GM18867 (cell line): ENCODE data around the gene HOXD13.

Experiments
- ATAC-seq: cut with Tn5 transposase; IDR thresholded peaks from one replicate; pipeline ENCODE4 v1.9.1; 2021; ENCODE audit warnings: mild to moderate bottlenecking, moderate library complexity; ENCODE audit not compliant: unreplicated experiment

The HOXD13 gene

GRCh38 chr2:176093145-176093897 is 800 bp downstream of the HOXD13 start:
- no peak for ATAC-seq

DNA sequence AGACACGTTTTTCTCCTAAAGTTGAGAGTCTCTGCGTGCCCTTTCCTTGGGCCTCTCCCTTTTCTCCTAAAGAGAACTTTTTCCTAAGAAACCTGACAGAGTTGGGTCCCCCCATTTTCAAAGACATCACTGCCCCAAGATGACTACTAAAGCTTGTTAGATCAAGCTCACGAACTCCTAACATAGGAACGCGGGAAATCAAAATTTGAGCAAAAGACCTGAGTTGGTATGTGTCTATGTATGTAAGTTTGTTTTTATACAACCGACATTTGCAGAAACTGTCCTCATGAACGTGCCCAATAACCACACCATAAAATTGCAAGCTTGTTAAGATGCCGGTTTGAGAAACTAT is 1.4 kb downstream of the HOXD13 start:
- no peak for ATAC-seq

- no peak for ATAC-seq
These were observed 1.8 kb downstream of the HOXD13 start for GRCh38 chr2:176094349-176094748.

GRCh38 chr2:176095421-176095820 is 2.9 kb downstream of the HOXD13 start:
- ATAC-seq, result no peak

- ATAC-seq, result no peak
These were observed 3.9 kb downstream of the HOXD13 start for GRCh38 chr2:176096243-176096985.

DNA sequence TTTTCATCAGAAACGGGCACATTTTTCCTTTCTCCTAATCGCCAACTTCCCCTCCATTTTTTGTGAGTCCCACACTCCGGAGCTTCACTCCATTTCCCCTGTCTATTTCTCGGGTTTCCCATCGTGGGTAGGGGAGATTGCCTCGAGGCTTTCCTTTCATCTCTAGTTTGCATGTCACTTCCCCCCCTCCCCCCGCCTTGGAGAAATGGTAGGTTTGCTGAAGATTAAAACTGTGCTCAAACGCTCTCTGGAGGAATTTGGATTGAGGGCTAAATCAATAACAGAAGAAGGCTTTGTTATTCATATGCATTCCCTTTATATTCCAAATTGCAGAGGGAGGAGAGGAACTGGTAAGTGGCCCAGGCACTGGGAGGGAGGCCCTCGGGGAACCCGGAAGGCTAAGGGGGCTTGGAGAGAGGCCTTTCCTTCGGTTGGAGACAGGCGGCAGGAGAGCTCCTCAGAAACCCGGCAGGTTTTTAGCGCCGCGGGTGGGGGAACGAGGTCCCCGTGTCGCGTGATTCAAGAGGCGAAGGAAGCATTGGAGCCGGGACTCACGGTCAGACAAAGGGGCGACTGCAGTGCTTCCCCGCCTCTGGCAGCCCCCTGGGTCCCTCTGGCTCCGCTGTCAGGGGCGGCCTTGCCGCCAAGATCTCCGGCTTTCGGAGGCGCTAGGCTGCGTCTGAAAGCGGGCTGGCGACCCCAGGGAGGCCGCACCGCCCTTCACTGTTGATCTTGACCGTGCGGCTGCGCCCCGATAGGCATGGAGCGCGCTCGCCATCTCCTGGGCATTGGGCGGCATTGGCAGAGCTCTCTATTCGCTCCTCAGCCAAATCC is 4.7 kb downstream of the HOXD13 start:
- peak; percentile 97 for ATAC-seq

DNA sequence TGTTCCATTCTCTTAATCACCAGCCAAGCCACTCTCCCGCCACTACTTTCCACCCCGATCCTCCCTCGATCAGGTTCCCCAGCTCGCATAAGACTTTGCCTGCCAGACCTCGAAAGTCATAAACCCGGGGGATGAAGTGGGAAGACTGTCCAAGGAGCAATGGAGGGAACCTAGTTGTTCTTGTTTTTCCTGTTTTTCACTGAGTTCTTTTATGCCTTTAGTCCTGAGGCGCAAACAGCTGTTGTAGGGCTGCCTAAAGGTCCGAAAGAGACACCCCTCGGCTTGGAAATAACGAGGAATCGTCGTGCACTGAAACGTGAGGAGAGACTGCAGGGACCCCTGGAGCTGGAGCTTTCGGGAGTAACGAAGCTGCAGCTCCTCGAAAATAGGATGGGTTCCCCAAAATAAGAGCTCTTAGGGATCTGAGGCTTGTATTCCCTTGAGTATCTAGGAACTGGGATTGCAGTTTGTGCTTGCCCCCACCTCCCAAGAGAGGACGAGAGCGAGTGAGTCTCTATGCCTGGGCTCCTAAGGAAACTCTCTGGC is 5.4 kb downstream of the HOXD13 start:
- ATAC-seq, result no peak

- ATAC-seq, result no peak
These were observed 6.0 kb downstream of the HOXD13 start for GRCh38 chr2:176098366-176099158.

- no peak for ATAC-seq
These were observed 6.7 kb downstream of the HOXD13 start for GRCh38 chr2:176099159-176099727.

DNA sequence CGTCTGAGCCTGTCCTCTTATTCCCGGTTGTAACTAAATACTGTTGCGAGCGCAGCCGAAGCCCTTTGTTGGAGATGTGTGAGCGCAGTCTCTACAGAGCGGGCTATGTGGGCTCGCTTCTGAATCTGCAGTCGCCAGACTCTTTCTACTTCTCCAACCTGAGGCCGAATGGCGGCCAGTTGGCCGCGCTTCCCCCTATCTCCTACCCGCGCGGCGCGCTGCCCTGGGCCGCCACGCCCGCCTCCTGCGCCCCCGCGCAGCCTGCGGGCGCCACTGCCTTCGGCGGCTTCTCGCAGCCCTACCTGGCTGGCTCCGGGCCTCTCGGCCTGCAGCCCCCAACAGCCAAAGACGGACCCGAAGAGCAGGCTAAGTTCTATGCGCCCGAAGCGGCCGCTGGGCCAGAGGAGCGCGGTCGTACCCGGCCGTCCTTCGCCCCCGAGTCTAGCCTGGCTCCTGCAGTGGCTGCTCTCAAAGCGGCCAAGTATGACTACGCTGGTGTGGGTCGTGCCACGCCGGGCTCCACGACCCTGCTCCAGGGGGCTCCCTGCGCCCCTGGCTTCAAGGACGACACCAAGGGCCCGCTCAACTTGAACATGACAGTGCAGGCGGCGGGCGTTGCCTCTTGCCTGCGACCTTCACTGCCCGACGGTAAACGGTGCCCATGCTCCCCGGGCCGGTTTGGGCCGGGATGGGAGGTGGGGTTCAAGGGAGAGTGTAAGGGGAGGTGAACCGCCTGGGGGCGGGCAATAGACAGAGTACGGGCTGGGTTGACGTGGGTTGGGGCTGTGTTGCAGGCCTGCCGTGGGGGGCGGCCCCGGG is 7.4 kb downstream of the HOXD13 start, which contains the start of gene HOXD12:
Gene HOXD12 (plus strand): TSS at position 68 of the 819 bp plus-strand sequence. CDS start 7 bp downstream, at position 75.
- ATAC-seq, result no peak

DNA sequence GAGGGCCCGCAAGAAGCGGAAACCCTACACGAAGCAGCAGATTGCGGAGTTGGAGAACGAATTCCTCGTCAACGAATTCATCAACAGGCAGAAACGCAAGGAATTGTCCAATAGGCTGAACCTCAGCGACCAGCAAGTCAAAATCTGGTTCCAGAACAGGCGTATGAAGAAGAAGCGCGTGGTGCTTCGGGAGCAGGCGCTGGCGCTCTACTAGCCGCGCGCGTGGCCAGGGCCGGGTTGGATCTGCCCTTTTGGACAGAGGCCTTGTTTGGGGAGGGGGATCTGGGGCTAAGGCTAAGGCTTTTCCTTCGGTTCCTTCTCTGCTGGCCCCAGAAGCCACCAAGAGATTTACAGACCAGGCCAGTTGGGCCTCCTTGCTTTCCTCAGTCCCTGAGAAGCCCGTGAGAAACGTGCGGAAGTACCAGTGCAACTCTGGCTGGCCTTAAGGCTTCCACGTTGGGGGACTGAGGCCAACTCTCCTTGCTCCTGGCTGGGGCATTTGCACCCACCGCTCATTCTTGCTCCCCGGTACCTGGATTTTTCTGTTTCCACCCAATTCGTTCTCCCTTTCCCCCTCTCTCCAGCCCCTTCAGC is 8.1 kb downstream of the HOXD13 start:
- no peak for ATAC-seq

DNA sequence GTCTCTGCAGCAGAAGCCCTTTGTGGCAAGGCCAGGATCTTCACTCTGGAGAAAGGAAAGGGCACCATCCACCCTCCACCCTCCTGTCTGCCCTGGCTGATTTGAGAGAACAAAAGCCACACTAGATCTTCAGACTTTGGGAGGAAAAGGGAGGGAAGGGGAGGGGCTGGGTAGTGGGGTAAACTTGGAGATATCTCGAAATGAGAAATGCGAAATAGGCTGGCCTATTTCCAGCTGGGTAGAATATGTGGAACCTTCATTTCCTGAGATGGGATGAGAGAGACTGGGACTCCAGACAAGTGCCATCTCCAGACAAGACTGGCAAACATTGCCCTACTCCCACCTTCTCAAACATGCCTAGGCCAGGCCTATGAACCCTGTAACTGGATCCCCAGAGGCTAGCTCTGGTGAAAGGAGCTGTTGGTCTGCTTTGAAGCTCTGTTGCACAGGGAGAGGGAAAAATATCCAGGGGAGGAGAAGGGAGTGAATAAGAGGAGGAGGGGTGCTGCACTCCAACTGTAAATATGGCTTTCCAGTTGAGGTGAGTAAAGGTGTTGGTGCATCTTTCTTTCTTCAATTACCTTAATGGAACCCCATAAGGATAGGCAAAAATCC is 8.8 kb downstream of the HOXD13 start:
- no peak for ATAC-seq

- no peak for ATAC-seq
These were observed 9.3 kb downstream of the HOXD13 start for GRCh38 chr2:176101842-176102241.

DNA sequence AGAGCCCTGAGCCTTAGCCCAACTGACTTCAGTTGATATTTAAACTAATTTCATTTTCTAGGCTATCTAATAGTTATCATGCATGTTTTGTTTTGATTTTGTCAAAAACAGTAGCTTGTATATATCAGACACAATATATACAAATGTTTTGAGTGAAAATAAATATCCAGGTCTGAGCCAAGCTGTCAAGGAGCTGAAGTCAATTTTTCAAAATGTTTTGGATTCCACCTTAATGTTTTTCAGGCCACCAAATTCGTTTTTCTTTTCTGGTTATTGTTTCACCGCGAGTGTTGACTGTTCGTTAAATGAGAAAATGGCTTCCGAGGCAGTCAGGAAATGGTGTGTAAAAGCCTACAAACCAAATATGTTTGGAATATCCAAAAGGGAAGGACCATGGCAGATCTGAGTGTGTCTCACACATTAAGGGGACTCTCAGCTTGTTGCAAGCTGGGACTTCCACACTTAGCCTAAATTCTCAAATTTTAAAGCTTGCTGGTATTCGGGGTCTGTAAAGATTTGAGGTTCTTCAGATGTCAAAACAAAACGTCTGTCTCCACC is 9.9 kb downstream of the HOXD13 start:
- no peak for ATAC-seq

GRCh38 chr2:176103194-176103593 is 10.7 kb downstream of the HOXD13 start:
- no peak for ATAC-seq

DNA sequence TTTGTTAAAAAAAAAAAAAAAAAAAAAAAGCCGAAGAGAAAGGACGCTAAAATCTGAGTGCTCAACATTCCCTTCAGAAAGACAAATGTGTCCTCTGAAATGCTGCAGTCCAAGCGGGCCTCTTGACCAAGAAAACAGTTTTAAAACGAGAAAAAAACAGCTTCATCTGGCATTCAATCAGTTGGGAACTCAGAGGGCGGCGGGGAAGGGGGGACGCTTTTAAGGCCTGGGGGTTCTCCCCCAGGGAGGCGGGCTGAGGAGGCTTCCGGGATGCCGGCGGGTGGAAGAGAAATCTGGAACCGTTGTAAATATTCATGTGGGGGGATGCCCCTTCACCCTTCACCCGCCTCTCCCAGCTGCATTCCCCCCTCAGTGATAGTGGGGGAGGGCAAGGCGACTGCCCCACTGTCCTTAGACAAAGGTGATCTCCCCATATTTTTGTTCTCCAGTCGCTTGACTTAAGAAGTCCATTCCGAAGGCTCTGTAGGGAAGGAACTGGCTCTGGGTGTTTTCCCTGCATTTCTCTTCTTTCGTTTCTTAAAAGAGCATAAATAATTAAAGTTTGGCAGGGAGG is 11.3 kb downstream of the HOXD13 start:
- ATAC-seq, result no peak

DNA sequence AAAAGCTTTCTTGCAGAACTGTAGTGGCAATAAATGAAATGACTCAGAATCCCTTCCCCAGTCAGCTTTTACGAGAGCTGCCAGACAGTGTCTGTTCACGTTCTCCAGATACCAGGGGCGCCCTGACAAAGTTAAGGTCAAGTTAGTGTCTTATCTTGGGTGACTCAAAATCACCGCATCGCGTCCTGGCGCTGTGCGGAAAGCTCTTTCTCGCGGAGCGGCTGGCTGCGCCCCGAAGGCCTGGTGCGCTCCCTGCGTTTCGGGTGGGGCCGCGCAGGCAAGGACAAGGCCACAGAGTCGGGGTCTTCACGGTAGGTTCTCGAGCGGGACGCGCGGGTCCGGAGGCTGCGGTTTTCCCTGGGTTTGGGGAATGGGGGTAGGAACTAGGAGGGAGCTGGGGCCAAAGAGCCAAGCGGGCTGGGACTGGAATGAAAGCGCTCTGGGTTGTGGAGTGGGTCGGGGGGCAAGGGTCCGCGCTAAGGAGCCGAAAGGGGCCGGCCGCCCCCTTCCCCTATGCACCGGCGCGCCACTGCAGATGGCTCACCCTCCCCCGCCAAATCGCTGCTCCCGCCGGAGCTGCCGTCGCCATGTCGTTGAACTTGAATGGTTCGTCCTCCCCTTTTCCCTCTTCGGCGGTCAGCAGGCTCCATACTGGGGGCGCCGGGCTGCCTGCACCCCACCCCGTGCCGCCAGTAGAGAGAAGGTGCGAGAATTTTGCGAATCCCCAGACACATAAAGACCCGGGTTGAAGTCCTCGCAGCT is 12.0 kb downstream of the HOXD13 start:
- no peak for ATAC-seq
